HG02588 (cell line): ENCODE data around the gene FFAR1.
"Not testable (repeated sequence)": the region's sequence is repeated elsewhere in the genome, so short reads cannot be mapped to it uniquely, and the experiment has no call there.

Experiments used
- ATAC-seq: cut with Tn5 transposase; IDR thresholded peaks from one replicate; pipeline ENCODE4 v1.9.1; 2021; ENCODE audit warnings: mild to moderate bottlenecking, moderate library complexity; ENCODE audit not compliant: unreplicated experiment

FFAR1 gene

DNA sequence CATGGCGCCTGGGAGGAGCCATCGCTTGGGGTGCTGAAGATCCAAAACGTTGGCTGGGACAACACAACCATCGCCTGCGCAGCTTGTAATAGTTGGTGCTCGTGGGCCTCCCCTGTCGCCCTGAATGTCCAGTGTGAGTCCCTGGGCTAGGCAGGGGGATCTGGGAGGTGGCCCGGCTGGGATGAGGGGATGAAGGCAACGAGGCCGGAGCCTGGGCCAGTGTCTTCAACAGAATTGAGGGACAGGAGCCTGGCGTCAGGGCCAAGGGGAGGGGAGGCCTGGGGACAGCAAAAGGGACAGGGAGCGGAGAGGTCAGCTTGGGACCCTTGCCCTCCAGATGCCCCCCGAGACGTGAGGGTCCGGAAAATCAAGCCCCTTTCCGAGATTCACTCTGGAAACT is 6.7 kb upstream of the FFAR1 start:
- ATAC-seq = no peak

- ATAC-seq = no peak
These were observed 6.0 kb upstream of the FFAR1 start for GRCh38 chr19:35341565-35342225.

GRCh38 chr19:35342430-35342829 is 5.3 kb upstream of the FFAR1 start:
- no peak for ATAC-seq

DNA sequence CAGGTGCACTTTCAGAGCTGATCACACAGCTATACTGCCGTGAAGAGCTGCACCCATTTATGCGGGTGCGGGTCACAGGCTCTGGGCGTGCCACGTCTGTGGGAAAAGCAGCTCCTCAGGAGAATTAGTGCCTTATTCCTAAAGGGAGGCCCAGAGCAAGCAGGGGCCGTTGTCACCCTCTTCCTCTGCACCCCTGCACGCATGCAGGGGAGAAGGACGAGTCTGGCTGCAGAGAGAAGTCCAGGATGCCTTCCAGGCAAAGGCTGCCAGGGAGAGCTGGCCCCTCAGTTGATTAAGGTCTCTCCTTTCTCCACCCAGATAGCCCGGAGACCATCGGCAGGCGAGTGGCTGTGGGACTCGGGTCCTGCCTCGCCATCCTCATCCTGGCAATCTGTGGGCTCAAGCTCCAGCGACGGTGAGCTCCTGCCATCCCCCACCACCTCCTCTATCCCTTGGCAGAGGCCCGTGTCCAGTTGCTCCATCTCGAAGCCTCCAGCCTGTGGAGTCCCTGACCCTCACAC is 3.1 kb upstream of the FFAR1 start:
- ATAC-seq = no peak

GRCh38 chr19:35345671-35346111 is 2.0 kb upstream of the FFAR1 start:
- no peak for ATAC-seq

- ATAC-seq = no peak
These were observed 1.3 kb upstream of the FFAR1 start for GRCh38 chr19:35346193-35347052.

DNA sequence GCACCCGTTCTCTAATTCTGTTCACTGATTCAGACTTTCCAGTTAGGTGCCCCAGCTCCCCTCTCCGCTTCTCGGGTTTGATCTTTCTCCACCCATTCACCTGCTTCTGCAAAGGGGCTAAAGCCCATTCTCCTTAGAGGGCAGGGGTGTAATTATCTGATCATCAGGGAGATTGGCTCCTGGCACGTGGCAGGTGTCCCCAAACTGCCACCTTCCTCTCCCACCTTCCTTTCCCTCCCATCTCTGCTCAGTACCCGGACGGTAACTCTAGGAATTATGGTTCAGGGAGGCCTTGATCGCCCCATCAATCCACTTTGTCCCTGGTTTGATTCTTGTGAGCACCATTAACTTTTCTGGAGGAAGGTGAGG is 212 bp downstream of the FFAR1 start:
- no peak for ATAC-seq

DNA sequence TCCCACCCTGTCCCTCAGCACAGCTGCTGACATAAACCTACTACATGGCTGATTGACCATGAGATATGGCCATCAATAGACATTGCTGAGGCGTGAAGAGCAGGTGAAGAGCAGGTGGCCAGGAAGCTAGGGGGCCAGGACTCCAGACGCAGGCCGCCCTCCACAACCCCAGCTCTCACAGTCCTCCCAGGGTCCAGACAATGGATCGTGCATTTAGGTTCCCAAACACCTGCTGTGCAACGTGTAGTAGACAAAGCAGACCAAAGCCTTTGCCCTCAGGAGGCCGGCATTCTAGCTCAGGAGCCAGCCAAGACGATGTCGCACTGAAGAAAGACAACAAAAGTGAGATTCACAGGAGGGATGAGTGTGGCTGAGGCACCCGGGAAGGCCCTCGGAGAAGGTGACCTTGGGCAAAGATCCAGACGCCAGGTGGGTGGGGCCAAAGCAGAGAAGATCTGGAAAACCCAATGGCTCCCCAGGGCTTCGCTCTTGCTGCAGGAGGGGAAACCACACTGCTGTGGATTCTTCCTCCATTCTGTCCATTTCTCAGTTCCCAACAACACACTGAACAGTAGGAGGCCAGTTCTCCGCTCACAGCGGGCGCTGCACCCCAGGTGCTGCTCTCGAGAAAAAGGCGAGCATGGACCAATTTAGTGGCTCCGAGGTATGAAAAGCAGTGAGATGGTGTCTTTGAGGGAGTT is 1.4 kb downstream of the FFAR1 start:
- ATAC-seq = no peak

GRCh38 chr19:35349614-35350521 is 2.2 kb downstream of the FFAR1 start:
- no peak for ATAC-seq

DNA sequence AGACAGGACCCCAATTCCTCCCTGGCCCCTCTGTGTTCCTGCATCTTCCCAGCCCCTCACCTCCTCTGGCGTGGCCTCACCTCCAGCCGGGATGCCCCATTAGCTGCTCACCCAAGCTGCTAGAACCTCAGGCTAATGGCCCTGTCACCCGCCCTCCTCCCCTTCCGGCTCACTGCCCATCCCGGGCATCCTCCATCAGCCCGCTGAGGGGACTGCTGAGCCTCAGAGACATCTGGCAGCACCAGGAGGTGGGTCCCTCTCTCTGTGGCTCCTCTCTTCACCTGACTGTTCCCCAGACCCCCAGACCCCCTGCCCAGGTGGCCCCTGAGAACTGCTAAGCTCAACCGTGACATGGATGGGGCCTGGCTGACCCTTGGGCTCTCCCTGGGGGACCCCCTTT is 2.9 kb downstream of the FFAR1 start:
- ATAC-seq = no peak

GRCh38 chr19:35351411-35352176 is 3.9 kb downstream of the FFAR1 start:
- ATAC-seq = no peak

DNA sequence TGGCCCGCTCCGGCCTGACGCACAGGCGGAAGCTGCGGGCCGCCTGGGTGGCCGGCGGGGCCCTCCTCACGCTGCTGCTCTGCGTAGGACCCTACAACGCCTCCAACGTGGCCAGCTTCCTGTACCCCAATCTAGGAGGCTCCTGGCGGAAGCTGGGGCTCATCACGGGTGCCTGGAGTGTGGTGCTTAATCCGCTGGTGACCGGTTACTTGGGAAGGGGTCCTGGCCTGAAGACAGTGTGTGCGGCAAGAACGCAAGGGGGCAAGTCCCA is 4.4 kb downstream of the FFAR1 start:
- no peak for ATAC-seq

DNA sequence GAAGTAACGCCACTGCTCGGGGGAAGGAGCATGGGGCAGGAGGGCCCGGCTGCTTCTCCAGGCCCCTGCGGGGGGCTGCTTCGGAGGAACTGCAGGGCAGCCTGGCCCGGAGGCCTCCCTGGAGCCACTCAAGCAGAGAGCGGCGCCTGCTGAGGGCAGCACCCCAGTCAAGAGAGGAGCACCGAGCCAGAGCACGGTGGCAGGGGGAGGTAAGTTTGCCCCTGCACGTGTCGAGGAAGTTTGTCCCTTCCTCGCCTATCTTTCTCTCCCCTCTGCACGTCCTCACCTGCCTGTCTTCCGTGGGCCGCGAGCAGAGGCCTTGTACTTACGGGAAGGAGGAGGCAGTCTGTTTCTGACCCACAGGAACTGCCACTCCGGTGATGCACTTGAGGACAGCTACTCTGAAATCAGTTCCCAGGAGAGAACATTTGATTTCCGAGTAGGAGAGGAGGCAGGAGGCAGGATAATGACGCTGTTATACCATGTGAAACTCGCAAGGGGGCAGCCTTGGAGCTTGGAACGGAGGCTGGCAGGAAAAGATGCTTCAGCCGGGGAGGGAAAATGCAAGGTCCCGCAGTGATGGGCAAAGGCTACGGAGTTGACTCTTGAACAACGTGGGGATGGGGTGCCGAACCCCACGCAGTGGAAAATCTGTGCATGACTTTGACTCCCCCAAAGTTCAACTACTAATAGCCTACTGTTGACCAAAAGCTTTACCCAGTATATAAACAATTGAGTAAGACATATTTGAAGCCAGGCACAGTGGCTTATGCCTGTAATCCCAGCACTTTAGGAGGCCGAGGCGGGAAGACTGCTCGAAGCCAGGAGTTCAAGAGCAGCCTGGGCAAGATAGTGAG is 5.0 kb downstream of the FFAR1 start:
- ATAC-seq = no peak

DNA sequence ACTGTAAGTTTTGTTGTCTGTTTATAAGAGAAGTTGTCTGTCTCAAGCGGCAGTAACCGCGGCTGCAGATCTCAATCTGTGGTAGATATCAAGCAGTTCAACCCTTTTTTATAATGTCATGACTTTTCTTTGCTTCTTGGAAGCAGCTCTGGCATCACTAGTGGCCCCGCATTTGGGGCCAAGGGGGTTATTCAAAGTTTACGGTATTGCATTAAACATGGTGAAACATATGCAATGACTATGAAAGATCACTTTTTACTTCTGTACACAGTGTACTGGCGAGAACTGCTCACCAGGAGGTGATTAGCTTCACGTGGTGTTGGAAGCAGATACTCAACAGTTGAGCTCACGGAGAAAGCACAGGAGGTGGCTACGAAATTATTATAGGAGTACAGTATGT is 5.9 kb downstream of the FFAR1 start:
- no peak for ATAC-seq

DNA sequence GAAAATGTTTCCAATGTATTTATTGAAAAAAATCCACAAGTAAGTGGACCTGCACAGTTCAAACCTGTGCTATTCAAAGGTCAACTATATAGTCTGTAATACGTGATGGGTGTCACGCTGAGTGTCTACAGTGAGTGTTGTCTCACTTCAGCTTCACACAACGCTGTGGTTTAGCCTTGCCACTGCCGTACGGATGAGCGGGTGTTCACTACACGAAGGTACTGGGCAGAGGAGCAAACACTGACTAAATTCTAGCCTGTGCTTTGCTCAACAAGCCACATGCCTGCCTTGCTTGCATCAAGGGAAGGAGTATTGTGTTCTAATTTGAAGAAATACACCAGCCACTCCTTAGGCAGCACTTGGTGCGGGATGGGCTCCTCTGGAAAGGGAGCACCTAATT is 7.2 kb downstream of the FFAR1 start:
- ATAC-seq = no peak

- ATAC-seq = no peak
These were observed 8.2 kb downstream of the FFAR1 start for GRCh38 chr19:35355791-35356460.

DNA sequence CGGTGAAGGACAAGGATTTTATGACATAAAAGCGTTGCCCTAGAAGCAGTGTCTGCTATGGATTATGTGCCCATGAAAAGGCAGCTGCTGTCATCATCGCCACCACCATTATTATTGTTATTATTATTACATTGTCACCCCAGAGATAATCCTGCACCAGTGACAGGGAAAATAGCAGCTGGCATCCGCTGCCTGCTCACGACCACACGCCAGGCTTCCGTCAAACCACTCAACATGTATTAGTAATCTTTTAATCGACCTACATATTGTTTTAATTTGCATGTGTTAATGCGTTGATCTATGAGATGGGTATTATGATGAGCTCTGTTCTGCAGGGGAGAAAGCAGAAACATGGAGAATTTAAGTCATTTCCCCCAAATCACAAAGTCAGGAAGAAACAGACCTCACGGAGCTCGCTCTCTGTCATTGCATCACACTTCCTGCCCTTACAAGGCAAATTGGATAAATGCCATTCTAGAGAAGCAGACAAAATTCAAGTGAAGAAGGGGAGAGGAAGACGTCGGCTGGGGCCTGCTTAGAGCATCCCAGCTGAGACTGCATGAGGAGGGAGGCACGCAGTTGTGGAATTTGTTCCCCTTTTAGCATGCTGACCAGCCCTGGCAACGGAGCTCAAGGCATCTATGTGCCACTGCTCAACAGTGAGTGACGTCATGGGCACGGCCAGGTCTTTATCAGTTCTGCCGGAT is 10.3 kb downstream of the FFAR1 start, which contains the start of gene FFAR3:
TSS of gene FFAR3 (plus strand) at position 594 of the 707 bp plus-strand sequence. CDS start 431 bp downstream, outside the sequence.
- ATAC-seq = no peak

- not testable (repeated sequence) for ATAC-seq
These were observed 11.1 kb downstream of the FFAR1 start for GRCh38 chr19:35358834-35359233.
